Stomach (tissue), 9 donors: ENCODE data around the gene OCA2. TPM values are rescaled to one million over a fixed set of nuclear protein-coding genes. Genes with fewer than 3 reads are reported as not detected.

ENCODE experiments used
- DNase-seq, 2 donors: peaks; one replicate each; pipeline versions ENCODE4 v3.0.0 to v3.0.0-alpha.2; 2013 to 2019
- H3K27ac ChIP-seq, 5 donors: fragments of 200-600 bp in 4 of 5; sonication (generic) in 4 of 5; one replicate each; pipeline ENCODE4 v1.5.1; 2013 to 2019; ENCODE audit warnings: mild to moderate bottlenecking in 1 of 5, moderate library complexity in 1 of 5
- H3K27me3 ChIP-seq, 3 donors: fragments of 200-600 bp; sonication (generic); one replicate each; pipeline ENCODE4 v1.5.1; 2017 to 2019; ENCODE audit warnings: mixed run types in 1 of 3
- H3K36me3 ChIP-seq, 4 donors: fragments of 200-600 bp; sonication (generic); 1 replicate in 3 of 4; 2 replicates in 1 of 4; pipeline ENCODE4 v1.5.1; 2016 to 2019
- H3K4me1 ChIP-seq, 4 donors: fragments of 200-600 bp; sonication (generic); one replicate each; pipeline ENCODE4 v1.5.1; 2016 to 2019
- H3K4me3 ChIP-seq, 4 donors: fragments of 200-600 bp; sonication (generic) in 3 of 4; one replicate each; pipeline ENCODE4 v1.5.1; 2016 to 2019; ENCODE audit warnings: mild to moderate bottlenecking in 1 of 4
- H3K9me3 ChIP-seq, 4 donors: fragments of 200-600 bp; sonication (generic); one replicate each; pipeline ENCODE4 v1.5.1; 2016 to 2019
- CTCF ChIP-seq, 7 experiments: fragments of 450-650 bp in 4 of 7; fragments of 200-600 bp in 3 of 7; sonication (generic) in 3 of 7; IDR thresholded peaks; one replicate each; pipeline ENCODE4 v1.5.1; 2016 to 2019; ENCODE audit warnings: antibody characterized with exemption in 7 of 7, control low read depth in 2 of 7, mild to moderate bottlenecking in 1 of 7
- EP300 ChIP-seq: sonication (generic); formaldehyde crosslinking; IDR thresholded peaks from one replicate; pipeline ENCODE4 v1.6.1; 2017; ENCODE audit warnings: antibody characterized with exemption
- POLR2A ChIP-seq, 4 donors: fragments of 450-650 bp; IDR thresholded peaks; one replicate each; pipeline ENCODE4 v1.6.1; 2016; ENCODE audit warnings: antibody characterized with exemption in 4 of 4, control low read depth in 2 of 4, mild to moderate bottlenecking in 1 of 4, moderate library complexity in 1 of 4
- POLR2AphosphoS5 ChIP-seq, 3 donors: sonication (generic); formaldehyde crosslinking; IDR thresholded peaks; one replicate each; pipeline ENCODE4 v1.6.1; 2016; ENCODE audit warnings: antibody characterized with exemption in 3 of 3
- WGBS, 5 donors: extraction: QIAGEN DNeasy Blood & Tissue Kit in 3 of 5; methylation state at CpG; one replicate each; pipeline versions ENCODE4 v1.1.5 to v1.1.7; 2013 to 2018; 5-methylcytosine and 5-hydroxymethylcytosine counted together
- intact Hi-C: fragments of 100-400 bp; cut with DNase I; formaldehyde crosslinking; loops from one replicate; pipeline ENCODE4 v1.15.1; 2023; ENCODE audit warnings: low total_unique reads
- polyA plus RNA-seq, 3 donors: library from polyadenylated mRNA; stranded (reverse); fragments of 200-250 nt; gene quantifications; one replicate each; pipeline ENCODE4 v1.2.3, GENCODE V29; 2013
- total RNA-seq, 5 donors: library from RNA; depleted of rRNA; stranded (reverse); fragments of >200 nt; gene quantifications; one replicate each; pipeline versions ENCODE4 v1.1.0 to v1.2.3, GENCODE V29; 2014 to 2016
- donor health status: healthy with polysubstance abuse.
- donor health status: Bipolar disorder and iron deficiency.
- donor health status: healthy.

OCA2 gene
- total and polyA plus RNA-seq, 8 donors, result 0.12 to 0.89 (median 0.65) TPM; not detected in 4

DNA sequence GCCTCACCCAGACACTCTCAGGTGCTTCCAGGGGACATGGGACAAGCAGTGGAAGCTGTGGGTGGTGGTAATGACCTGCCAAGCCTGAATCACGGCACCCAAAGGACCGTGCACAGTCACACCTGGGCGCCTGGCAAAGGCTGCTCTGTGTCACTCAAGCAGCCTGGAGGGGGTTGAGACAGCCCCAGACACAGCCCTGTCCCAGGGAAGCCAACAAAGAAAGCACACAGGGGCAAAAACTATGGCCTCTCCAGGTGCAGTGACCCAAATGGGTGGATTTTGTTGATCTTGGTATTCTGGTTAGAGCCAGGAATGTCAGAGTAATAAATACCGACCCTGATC is 15.0 kb upstream of the OCA2 start:
- Histone ChIP-seq H3K4me3 (no peak overlapping the region), H3K27me3 (no peaks in the 10 kb centered on the region), H3K9me3 (no peaks in the 10 kb centered on the region), H3K36me3 (peaks cover 52 to 86% (median 81%) of the 10 kb centered on the region in 4 donors), H3K27ac (no peak overlapping the region), H3K4me1 (no peaks in the 10 kb centered on the region)
- TF ChIP-seq EP300, result no peak
- TF ChIP-seq POLR2A (IDR thresholded peaks at IDR 0.05), result no peak
- no peak for TF ChIP-seq POLR2AphosphoS5 (IDR thresholded peaks at IDR 0.05)
- no peak for TF ChIP-seq CTCF (IDR thresholded peaks at IDR 0.05)
- intact Hi-C loops, result no loop called here
- no peak for DNase-seq
- 91 to 100% (median 93%) methylated on average over 1 to 4 of the region's 4 CpGs for WGBS, 5 donors

DNA sequence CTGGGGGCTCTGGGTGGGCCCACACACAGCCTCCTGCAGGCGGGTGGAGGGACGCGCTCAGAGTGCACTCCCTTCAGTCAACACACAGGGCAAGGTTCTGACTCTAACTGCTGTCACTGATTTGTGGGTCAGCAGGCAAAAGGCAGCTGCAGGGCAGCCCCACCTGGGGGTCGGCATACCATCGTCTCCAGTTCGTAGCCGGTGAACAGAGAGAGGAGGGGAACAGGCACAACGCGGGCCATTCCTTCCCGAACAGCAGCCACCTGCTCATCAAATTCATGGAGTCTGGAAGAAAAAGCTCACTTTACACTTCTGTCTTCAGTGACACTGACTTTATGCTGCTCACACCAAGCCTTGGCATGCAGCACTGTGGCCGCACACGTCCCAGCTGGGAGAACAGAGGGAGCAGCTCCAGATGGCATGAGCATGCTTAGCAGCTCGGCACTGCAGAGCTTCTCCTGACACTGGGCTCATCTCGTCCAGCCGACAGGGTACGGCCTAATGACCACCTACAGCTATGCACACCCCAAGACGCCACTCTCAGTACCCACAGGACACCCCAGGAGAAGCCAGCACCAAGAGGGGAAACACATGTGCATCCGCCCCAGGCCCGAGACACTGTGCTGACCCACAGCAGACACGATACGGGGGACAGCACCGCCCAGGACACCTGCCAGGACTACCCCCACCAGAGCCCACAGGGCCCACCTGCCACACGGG is 14.4 kb upstream of the OCA2 start:
- Histone ChIP-seq H3K27ac (no peak overlapping the region), H3K9me3 (no peaks in the 10 kb centered on the region), H3K36me3 (peaks cover 48 to 81% (median 76%) of the 10 kb centered on the region in 4 donors), H3K4me1 (no peaks in the 10 kb centered on the region), H3K4me3 (no peak overlapping the region), H3K27me3 (no peaks in the 10 kb centered on the region)
- 94 to 98% (median 96%) methylated on average over 18 to 23 of the region's 23 CpGs for WGBS, 5 donors
- intact Hi-C loops, result no loop called here
- TF ChIP-seq CTCF (IDR thresholded peaks at IDR 0.05) (no peak), EP300 (no peak), POLR2A (IDR thresholded peaks at IDR 0.05) (no peak), POLR2AphosphoS5 (IDR thresholded peaks at IDR 0.05) (no peak)
- DNase-seq, result no peak

- DNase-seq, result no peak
- peaks cover 0 to under 1% (median 0%) of the 10 kb centered on the region in 4 donors for H3K4me1 ChIP-seq
- H3K27me3 ChIP-seq, result peaks cover 0 to under 1% (median 0%) of the 10 kb centered on the region in 3 donors
- 95 to 98% (median 96%) methylated on average over 26 of the region's 26 CpGs for WGBS, 5 donors
- no peak overlapping the region for H3K27ac ChIP-seq
- no peak for TF ChIP-seq EP300
- TF ChIP-seq POLR2A (IDR thresholded peaks at IDR 0.05), result no peak
- TF ChIP-seq CTCF (IDR thresholded peaks at IDR 0.05), result no peak
- TF ChIP-seq POLR2AphosphoS5 (IDR thresholded peaks at IDR 0.05), result no peak
- no peaks in the 10 kb centered on the region for H3K9me3 ChIP-seq
- H3K4me3 ChIP-seq, result no peak overlapping the region
- intact Hi-C loops, result no loop called here
- H3K36me3 ChIP-seq, result peaks cover 47 to 75% (median 71%) of the 10 kb centered on the region in 4 donors
These were observed 13.8 kb upstream of the OCA2 start for GRCh38 chr15:28112962-28113361.

- peaks cover 0 to 8% (median 6%) of the 10 kb centered on the region in 3 donors for H3K27me3 ChIP-seq
- 95 to 98% (median 97%) methylated on average over 20 of the region's 20 CpGs for WGBS, 5 donors
- no peak for TF ChIP-seq POLR2A (IDR thresholded peaks at IDR 0.05)
- TF ChIP-seq EP300, result no peak
- no peak for TF ChIP-seq POLR2AphosphoS5 (IDR thresholded peaks at IDR 0.05)
- no peak for TF ChIP-seq CTCF (IDR thresholded peaks at IDR 0.05)
- H3K4me3 ChIP-seq, result no peak overlapping the region
- H3K9me3 ChIP-seq, result no peaks in the 10 kb centered on the region
- DNase-seq, result no peak
- H3K36me3 ChIP-seq, result peaks cover 47 to 68% (median 63%) of the 10 kb centered on the region in 4 donors
- intact Hi-C loops, result no loop called here
- peaks cover 1 to 8% (median 6%) of the 10 kb centered on the region in 4 donors for H3K4me1 ChIP-seq
- H3K27ac ChIP-seq, result no peak overlapping the region
These were observed 13.1 kb upstream of the OCA2 start for GRCh38 chr15:28112101-28112760.
